HG03342 (cell line): Measurements from ENCODE around the gene CENPC.
"Not testable (repeated sequence)": the region's sequence is repeated elsewhere in the genome, so short reads cannot be mapped to it uniquely, and the experiment has no call there.

Experiments used
- ATAC-seq: cut with Tn5 transposase; IDR thresholded peaks from one replicate; pipeline ENCODE4 v1.9.1; 2021; ENCODE audit warnings: mild to moderate bottlenecking, moderate library complexity; ENCODE audit not compliant: unreplicated experiment

The CENPC gene

GRCh38 chr4:67480810-67481209, 64.5 kb downstream of the CENPC start:
- ATAC-seq = no peak

- no peak for ATAC-seq
Observed at GRCh38 chr4:67475155-67475554, 70.1 kb downstream of the CENPC start.

GRCh38 chr4:67470871-67471270, 74.4 kb downstream of the CENPC start:
- ATAC-seq = no peak

- no peak for ATAC-seq
Observed at GRCh38 chr4:67468830-67469229, 76.5 kb downstream of the CENPC start.

DNA sequence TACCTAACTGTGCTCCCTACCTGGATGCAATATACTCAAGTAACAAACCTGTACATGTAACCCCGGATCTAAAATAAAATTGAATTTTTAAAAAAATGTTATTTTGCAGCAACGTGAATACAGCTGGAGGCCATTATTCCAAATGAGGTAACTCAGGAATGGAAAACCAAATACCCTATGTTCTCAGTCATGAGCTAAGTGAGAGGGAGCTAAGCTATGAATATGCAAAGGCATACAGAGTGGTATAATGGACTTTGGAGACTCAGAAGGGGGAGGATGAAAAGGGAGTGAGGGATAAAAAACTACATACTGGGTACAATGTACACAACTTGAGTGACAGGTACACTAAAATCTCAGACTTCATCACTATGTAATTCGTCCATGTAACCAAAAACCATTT, 78.6 kb downstream of the CENPC start:
- no peak for ATAC-seq

DNA sequence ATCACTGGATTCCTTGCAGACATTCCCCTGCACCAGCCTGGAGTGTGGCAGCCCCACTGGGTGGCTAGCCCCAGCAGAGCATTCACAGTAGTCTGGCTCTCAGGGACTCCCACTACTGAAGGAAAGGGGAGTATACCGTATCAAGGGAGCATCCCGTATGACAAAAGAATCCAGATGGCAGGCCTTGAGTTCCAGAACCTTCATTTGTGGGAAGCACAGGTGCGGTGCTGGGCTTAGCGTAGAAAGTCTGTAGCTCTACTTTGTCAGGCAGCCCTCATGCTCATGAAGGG, 79.6 kb downstream of the CENPC start:
- ATAC-seq = no peak

DNA sequence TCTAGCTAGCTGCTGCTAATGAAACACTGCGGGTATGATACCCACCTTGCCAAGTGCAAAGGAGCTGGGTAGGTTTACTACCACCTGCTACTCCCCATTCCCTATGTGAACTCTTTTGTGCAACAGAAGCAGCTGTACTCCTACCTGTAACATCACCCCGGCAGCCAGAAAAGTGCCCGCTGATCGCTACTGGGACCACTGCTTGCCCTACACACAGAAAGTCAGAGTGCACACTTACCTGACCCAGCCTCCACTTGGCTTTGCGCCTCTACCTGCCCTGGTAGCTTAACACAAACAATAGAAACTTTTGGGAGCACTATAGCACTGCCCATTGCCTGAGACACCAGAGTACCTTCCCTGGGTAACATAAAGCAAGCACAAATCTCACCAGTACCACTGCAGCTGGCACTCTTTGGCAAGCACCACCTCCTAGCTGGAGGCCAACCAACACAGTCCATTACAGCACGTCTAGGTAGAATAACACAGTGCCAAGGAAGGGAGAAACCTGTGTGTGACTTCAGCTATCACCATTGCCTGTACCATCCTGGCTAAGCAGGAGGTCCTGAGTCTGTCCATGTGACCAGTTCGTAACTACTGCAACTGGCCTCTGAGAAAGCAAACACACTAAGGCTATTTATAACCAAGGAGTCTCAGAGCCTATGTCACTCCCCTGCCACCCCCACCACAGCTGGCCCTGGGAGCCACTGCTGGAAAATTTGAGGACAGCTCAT, 80.1 kb downstream of the CENPC start:
- no peak for ATAC-seq

- ATAC-seq = no peak
Observed at GRCh38 chr4:67460574-67460973, 84.7 kb downstream of the CENPC start.

DNA sequence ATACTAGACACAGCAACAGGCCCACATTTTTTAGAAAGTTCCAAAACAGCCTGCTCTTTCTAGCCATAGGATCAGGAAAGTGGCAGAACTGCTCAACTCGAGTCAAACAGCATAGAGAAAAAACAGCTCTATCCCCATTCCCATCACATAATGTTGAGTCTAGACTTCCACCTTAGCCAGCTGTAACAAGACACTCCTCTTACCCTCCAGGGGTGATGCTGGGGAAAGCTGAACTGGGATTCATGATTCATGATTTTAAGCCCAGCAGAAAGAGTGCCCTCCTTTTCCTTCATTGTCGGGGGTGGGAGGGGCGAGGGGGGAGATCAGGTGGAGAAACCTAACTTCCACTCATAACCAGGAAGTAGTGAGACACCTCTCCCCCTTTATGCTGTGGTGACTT, 86.1 kb downstream of the CENPC start:
- no peak for ATAC-seq

DNA sequence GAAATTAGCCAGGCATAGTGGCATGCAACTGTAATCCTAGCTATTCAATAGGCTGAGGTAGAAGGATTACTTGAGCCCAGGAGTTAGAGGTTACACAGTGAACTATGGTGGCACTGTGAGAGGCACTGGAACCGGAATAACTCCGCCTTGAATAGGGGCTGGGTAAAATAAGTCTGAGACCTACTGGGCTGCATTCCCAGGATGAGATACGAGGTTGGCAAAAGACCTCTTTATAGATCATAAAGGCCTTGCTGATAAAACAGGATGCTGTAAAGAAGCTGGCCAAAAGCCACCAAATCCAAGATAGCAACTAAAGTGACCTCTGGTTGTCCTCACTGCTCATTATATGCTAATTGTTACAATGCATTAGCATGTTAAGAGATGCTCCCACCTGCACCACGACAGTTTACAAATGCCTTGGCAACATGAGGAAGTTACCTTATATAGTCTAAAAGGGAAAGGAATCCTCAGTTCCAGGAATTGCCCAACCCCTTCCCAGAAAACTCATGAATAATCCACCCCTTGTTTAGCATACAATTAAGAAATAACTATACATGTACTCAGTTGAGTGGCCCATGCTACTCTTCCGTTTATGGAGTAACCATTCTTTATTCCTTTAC, 88.6 kb downstream of the CENPC start:
- ATAC-seq = no peak

GRCh38 chr4:67452846-67453205, 92.5 kb downstream of the CENPC start:
- ATAC-seq = not testable (repeated sequence)

DNA sequence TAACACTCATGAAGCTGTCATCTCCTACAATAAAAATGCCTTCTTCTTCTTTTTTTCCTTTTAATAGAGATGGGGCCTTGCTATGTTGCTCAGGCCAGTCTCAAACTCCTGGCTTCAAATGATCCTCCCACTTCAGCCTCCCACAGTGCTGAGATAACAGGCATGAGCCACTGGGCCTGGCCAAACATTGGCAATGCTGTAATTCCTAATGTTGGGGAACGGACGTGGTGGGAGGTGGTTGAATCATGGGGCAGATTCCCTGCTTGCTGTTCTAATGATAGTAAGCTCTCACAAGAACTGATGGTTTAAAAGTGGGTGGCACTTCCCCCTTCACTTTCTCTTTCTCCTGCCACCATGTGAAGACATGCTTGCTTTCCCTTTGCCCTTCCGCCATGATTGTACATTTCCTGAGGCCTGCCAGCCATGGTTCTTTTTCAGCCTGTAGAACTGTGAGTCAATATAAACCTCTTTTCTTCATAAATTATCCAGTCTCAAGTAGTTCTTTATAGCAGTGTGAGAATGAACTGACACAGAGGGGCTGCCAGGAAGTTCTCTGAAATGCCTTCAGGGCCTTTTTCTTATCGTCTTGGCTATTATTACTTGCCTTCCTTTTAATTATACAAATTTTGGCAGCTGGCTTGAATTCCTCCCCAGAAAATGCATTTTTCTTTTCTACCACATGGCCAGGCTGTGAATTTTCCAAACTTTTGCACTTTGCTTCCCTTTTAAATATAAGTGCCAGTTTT, 93.0 kb downstream of the CENPC start:
- no peak for ATAC-seq

DNA sequence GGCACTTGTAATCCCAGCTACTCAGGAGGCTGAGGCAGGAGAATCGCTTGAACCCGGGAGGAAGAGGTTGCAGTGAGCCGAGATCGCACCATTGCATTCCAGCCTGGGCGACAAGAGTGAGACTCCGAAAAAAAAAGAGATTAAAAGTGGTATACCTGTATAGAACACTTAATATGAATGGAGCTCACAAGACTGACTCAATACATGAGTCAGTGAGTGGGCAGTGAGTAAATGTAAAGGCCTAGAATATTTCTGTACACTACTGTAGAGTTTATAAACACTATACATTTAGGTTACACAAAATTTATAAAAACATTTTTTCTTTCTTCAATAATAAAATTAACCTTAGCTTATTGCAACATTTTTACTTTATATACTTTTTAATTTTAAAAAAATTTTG, 93.8 kb downstream of the CENPC start:
- no peak for ATAC-seq

GRCh38 chr4:67448621-67449020, 96.7 kb downstream of the CENPC start:
- ATAC-seq = no peak

- no peak for ATAC-seq
Observed at GRCh38 chr4:67447873-67448272, 97.4 kb downstream of the CENPC start.

DNA sequence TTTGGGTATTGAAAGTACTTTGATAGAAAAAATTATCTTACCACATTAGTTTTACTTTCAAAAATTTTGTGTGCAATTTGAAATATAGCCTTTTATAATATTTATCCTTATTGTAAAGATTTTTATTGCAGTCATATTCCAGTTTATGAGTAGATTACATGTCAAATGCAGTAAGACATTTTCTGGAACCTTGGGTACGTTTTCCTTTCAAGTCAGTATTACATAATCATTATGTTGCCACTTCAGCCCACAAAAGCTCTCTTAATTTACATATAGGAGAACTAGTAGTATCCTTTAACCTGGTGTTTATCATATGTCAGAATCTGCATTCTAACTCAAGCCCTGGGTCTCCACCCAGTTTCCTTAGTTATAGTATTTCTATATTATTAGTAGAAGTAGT, 98.5 kb downstream of the CENPC start:
- no peak for ATAC-seq

DNA sequence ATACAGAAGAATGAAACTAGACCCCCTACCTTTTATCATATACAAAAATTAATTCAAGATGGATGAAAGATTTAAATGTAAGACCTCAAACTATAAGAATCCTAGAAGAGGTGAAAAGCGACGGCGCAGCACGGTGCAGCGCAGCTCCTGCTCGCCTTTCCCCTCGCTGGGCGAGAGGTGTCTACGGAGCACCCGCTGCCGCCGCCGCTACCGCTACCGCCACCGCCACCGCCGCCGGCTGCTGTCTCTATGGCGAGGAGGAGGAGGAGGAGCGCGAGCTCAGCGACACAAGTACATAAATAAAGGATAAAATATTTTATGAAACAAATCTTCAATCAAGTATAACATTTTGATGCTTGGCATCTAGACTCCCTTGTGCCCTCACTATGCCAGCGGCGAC, 99.4 kb downstream of the CENPC start:
- not testable (repeated sequence) for ATAC-seq

DNA sequence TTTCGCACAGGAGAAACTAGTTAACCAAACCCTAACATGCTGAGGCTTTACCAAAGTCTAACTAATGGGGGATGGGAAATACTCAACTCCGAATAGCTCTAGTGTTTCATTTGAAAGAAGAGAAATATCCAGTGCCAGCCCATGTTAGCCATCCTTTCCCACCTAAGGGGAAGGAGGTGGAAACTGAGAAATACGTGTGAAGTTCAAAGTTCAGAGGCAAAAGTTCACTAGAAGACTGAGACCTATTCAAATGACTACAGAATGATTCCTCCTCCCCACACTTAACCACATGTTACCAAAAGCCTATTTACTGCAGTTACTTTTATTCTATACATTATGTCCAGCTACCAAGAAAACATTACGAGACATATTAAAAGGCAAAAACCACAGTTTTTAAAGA, 106.3 kb downstream of the CENPC start:
- ATAC-seq = no peak

DNA sequence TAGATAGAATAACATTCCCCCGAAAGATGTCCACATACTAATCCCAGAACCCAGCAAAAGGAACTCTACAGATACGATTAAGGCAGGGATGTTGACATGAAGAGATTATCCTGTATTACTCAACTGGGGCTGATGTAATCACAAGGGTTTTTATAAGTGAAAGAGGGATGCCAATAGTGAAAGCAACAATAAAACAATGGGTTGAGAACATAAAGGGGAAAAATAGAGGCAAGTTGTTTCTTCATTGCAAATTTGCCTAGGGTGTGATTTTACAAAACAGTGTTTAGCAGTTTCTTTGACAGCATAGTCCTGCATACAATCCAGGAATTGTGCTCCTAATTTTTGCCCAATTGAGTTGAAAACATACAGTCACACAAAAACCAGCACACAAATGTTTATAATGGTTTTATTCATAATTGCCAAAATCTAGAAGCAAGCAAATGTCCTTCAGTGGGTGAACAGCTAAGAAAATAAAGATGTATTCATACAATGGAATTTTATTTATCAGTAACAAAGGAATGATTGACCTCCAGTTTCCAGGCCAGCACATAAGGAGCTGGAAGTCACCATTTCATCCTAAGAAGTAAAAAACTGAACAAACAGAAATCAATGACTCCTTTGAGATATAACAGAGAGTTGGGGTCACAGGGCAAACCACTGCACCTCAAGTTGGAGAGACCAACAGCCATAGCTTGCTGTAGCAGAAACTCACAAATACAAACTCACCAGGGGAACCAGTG, 107.2 kb downstream of the CENPC start:
- ATAC-seq = no peak

GRCh38 chr4:67436742-67437141, 108.6 kb downstream of the CENPC start:
- ATAC-seq = peak; percentile 92

- no peak for ATAC-seq
Observed at GRCh38 chr4:67430989-67431388, 114.3 kb downstream of the CENPC start.

GRCh38 chr4:67428819-67429218, 116.5 kb downstream of the CENPC start:
- ATAC-seq = no peak
